T-helper 2 cell treated with Interferon-gamma antibody and Interleukin-4, amounts not matched to agents 5 μg/mL and 100 μg/mL, for 36 hours (primary cell): ENCODE results near the gene PTPRN2.

Experiments
- DNase-seq: peaks from one replicate; pipeline ENCODE4 v3.0.0; 2021; ENCODE audit warnings: low spot score
- H3K27ac Mint-ChIP-seq: one replicate; pipeline ENCODE4 v1.8.0; 2021; ENCODE audit warnings: mild to moderate bottlenecking, mixed read lengths
- H3K27me3 Mint-ChIP-seq: one replicate; pipeline ENCODE4 v1.8.0; 2021; ENCODE audit warnings: low read depth, mixed read lengths
- H3K36me3 Mint-ChIP-seq: one replicate; pipeline ENCODE4 v1.8.0; 2021; ENCODE audit warnings: low read depth, mixed read lengths
- H3K4me1 Mint-ChIP-seq: one replicate; pipeline ENCODE4 v1.8.0; 2021; ENCODE audit warnings: low read depth, mixed read lengths
- H3K4me3 Mint-ChIP-seq: one replicate; pipeline ENCODE4 v1.8.0; 2022; ENCODE audit warnings: mild to moderate bottlenecking, moderate library complexity, mixed read lengths
- H3K9me3 Mint-ChIP-seq: one replicate; pipeline ENCODE4 v1.8.0; 2021; ENCODE audit warnings: mixed read lengths

Gene PTPRN2

DNA sequence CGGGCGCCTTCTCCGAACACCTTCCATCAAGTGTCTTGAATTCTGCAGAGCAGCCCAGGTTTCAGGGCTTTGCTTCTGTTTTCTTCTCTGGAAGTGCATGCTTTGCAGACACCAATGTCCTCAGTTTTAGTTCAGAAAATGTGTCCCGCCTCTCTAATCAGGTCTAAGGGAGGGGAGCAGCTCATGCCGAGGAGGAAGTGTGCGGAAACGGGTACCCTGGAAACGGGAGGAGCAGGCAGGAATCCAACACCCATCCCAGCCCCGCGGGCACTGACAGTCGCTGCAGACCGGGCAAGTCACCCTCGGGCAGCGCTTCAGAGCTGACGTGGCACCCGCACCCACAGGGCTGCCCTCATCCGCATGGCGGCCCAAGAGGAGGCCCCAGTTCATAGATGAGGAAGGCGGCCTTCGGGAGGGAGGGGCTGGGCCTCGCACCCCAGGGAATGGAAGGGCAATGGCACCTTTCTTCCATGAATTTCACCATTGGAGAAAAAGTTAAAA lies 912.1 kb downstream of the PTPRN2 start:
- Mint-ChIP-seq H3K9me3 (no peaks in the 10 kb centered on the region), H3K27me3 (peaks cover 41% of the 10 kb centered on the region)

DNA sequence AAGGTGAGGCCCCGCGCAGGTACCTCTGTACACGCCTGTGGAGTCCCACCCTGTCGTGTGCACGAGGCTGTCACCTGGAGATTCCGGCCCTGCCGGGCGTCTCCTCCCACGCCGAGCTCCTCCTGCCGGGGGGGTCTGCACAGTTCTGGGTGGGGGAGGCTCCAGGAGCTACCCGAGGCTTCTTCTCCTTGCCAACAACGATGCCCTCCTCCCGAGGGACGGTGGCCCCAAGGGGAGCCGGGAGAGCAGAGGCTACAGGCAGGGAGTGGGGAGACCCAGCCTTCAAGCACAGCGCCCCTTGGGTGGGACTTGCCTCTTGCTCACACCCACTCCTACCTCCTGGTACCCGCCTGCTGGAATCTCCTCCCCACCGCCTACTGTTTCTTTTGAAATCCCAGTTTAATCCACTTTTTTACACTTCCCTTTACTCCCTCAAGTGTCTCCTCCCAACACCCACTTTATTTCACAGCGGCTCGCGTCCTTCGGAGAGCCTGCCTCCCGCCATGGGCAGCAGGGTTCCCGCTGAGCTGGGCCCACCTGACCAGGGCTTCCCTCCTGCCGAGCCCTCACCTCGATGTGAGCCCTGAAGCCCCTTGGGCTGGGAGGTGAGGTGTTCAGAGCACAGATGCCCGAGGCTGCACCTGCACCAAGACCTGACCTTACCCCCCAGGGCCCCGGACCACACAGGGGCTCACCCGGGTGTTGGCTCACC lies 912.8 kb downstream of the PTPRN2 start:
- DNase-seq: no peak
- H3K36me3 Mint-ChIP-seq: no peaks in the 10 kb centered on the region
- H3K27ac Mint-ChIP-seq: no peak overlapping the region
- peaks cover 39% of the 10 kb centered on the region for H3K27me3 Mint-ChIP-seq
- H3K4me1 Mint-ChIP-seq: no peaks in the 10 kb centered on the region
- no peak overlapping the region for H3K4me3 Mint-ChIP-seq
- no peaks in the 10 kb centered on the region for H3K9me3 Mint-ChIP-seq

More for the DNA sequence above, 912.1 kb downstream of the PTPRN2 start:
- Mint-ChIP-seq H3K36me3 (no peaks in the 10 kb centered on the region), H3K4me3 (no peak overlapping the region), H3K4me1 (no peaks in the 10 kb centered on the region), H3K27ac (no peak overlapping the region)
- DNase-seq: no peak

DNA sequence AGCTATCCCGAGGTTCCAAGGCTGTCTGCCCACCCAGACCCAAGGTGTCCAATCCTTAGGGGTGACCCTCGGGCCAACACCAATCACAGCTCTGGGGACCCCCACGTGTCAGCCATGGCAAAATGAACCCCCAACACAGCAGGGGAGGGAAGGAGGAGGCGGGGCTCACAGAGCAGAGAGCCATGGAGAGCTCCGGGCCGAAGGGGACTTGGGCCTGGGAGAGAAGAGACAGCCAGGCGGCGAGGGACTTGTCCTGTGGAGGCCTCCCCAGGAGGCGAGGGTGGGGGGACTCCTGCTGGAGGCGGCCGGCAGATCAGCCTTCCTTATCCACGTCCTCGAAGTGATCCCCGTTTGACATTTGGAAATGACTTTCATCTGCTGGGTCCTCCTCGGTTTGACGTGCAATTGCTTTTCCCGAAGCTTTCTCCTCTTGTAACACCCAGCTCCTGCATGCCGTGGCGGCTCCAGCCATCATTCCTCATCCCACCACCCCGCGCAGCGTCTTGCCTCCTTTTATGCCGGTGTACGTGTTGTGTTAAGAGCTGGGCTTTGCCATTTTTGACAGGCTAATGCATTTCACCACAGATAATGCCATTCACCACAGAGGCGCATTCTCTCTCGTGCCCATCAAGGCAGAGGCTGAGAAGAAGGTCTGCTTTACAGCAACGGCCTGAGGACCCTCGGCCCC lies 913.5 kb downstream of the PTPRN2 start:
- Mint-ChIP-seq H3K27ac (no peak overlapping the region), H3K27me3 (peaks cover 37% of the 10 kb centered on the region), H3K36me3 (no peaks in the 10 kb centered on the region), H3K9me3 (no peaks in the 10 kb centered on the region), H3K4me1 (no peaks in the 10 kb centered on the region), H3K4me3 (no peak overlapping the region)
- no peak for DNase-seq

DNA sequence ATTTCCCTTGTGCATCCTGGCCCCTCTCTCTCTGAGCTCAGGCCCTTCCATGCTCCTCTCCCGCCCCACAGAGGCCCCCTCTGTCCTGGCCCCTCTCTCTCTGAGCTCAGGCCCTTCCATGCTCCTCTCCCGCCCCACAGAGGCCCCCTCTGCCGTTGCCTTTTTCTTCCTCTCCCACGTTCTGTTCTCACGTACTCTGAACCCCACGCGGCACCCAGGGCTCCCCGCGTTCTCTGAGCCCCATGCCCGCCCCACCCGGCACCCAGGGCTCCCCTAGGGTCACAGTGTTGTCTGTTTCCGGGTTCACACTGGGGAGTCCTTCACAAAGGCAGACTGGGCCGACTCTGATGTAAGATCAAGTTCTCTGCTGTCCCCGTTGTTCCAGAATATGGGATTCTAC lies 914.0 kb downstream of the PTPRN2 start:
- H3K27me3 Mint-ChIP-seq: peaks cover 36% of the 10 kb centered on the region
- peaks cover 3% of the 10 kb centered on the region for H3K4me1 Mint-ChIP-seq
- DNase-seq: no peak
- H3K36me3 Mint-ChIP-seq: no peaks in the 10 kb centered on the region
- no peak overlapping the region for H3K4me3 Mint-ChIP-seq
- no peak overlapping the region for H3K27ac Mint-ChIP-seq
- H3K9me3 Mint-ChIP-seq: no peaks in the 10 kb centered on the region

DNA sequence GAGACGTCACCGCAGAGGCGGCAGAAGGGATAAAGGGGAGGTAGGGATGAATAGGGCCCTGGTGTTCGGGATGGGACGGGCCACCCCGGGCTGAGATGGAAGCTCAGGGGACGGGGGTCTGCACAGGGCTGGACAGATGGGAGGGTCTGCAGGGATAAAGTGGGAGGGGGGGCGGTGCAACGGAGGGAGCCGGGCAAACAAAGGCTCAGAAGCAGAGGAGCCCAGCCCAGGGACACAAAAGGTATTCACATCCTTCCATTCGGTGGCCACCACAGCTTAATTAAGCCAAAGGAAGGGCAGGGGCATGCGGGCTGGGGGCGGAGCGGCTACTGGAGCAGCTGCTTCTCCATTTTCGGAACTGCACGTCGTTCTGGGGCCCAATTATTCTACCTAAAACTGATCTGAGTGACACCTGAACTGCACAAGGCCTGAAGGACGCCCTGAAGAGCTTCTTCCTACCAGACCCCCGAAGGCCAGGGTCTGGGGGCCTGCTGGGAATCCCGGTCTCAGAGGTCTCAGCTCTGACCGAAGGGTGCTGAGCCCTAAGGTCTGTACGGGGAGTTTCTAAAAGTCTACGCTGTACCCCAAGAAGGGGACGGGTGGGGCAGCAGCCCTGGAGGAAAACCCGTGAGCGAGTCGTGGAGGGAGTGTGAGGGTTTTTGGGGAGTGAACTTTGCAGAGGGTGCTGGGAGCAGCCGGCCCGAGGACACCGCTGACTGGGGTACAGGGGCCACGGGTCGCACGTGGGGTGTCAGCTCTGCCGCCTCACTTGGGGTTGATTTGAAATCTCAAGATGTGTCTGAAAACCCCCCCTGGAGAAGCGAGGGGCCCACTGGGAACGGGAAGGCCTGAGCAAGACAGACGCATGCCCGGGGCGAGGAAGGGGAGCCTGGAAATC lies 916.0 kb downstream of the PTPRN2 start:
- no peaks in the 10 kb centered on the region for H3K36me3 Mint-ChIP-seq
- H3K27me3 Mint-ChIP-seq: peaks cover 25% of the 10 kb centered on the region
- no peak for DNase-seq
- no peak overlapping the region for H3K27ac Mint-ChIP-seq
- no peak overlapping the region for H3K4me3 Mint-ChIP-seq
- no peaks in the 10 kb centered on the region for H3K9me3 Mint-ChIP-seq
- H3K4me1 Mint-ChIP-seq: peaks cover 7% of the 10 kb centered on the region

DNA sequence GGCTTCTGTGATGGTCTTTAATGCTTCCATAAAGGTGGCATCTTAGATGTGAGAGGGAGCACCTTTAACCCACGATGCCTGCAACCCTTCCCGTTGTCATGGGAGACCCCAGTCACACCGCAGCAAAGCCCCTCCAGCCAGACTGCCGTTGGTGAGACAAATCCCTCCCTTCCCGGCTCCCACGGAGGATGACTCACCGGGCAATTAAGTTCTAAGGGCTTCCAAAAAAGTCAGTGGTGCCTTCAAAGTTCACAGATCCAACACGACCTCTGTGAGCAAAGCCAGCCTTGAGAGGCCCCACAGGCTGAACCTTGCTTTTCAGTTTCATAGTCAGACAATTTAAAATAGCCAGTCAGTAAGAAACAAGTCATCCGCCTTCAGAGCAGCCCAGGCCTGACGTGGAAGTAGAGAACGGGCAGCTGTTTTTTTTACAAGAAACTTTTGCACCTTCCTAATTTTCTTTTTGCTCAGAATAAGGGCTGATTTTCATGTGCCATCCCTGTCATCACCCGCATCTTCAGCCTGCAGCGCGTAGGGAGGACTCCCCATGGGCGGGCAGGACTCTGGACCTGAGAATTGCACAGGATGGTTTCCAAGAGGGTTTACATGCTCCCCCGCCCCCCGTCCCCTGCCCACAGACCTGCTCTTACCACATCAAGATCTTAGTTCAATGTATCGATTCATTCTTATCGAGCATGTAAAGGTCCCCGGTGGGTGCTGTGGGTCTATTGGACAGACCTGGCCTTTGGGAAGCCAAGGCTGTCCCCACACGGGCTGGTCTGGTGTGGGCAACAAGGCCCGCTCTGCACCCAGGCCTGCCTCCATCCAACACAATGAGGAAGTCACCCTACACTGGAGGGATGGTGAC lies 916.9 kb downstream of the PTPRN2 start:
- H3K27me3 Mint-ChIP-seq: peaks cover 23% of the 10 kb centered on the region
- no peak for DNase-seq
- no peaks in the 10 kb centered on the region for H3K9me3 Mint-ChIP-seq
- H3K27ac Mint-ChIP-seq: no peak overlapping the region
- no peak overlapping the region for H3K4me3 Mint-ChIP-seq
- peaks cover 7% of the 10 kb centered on the region for H3K4me1 Mint-ChIP-seq
- no peaks in the 10 kb centered on the region for H3K36me3 Mint-ChIP-seq

DNA sequence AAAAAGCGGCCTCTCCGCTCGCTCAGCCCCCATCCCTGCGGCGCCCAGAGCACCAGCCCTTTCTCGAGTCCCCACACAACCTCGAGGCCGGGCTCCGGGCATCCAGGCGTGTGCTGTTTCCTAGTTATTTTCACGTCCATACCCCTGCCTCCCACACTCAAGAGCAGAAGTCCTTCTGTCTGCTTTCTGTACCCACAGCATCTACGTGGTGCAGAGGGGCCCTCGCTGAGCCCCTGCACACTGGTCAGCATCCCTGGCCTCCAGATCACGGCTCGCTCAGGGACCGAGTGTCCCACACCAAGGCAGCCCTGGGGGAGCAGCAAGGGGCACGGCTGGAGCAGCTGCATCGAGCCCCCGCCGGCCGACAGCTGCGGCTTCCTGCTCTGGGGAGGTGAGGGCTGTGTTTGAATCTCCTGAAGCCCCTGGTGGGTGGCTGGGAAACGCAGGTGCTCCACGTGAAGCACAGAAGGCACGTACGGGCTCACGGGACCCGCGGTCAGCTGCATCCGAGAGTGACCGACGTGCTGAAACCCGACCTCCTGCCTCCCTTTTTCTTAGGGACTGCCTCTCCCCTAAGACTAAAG lies 917.8 kb downstream of the PTPRN2 start:
- peaks cover 7% of the 10 kb centered on the region for H3K4me1 Mint-ChIP-seq
- H3K27me3 Mint-ChIP-seq: peaks cover 21% of the 10 kb centered on the region
- DNase-seq: no peak

DNA sequence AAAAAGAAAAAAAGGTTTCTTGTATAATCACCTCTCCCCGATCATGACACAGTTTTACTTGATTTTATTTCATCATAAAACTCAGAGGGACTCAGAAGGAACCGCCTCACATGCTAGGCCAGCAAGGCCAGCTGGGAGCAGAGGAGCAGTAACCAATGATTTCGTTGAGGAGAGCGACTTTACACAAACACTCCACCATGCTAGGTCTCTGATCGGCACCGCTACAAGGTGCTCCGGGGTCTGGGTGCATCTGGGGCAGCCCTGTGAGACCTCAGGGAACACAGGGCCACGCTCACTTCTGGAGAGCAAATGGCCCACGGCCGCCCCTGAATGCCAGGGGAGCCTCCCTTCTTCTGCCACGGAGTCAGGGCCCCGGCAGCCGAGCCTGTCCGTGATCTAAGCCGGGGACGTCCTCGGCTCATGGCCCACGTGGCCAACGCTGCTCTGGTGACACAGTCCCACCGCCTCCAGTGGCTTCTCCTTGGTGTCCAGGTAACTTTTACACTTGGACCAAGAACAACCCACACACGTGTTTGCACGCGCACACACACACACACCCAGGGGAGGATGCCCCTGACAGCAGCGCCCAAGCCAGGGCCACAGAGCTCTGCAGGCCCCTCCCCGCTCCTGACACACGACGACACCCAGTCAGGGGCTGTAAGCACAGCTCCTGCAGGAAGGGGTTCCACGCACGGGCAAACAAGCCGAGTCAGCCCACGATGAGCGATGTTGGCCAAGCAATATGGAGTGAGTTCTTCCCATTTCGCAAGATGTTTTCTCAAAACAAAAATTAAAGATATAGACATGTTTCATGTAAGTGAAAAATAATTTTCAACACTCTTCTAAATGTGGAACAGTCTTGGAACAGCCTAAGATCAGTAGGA lies 918.5 kb downstream of the PTPRN2 start:
- Mint-ChIP-seq H3K27ac (no peak overlapping the region), H3K9me3 (no peaks in the 10 kb centered on the region), H3K4me3 (no peak overlapping the region), H3K27me3 (peaks cover 21% of the 10 kb centered on the region), H3K36me3 (no peaks in the 10 kb centered on the region), H3K4me1 (peaks cover 7% of the 10 kb centered on the region)
- DNase-seq: no peak

More for the DNA sequence above, 917.8 kb downstream of the PTPRN2 start:
- no peaks in the 10 kb centered on the region for H3K36me3 Mint-ChIP-seq
- H3K27ac Mint-ChIP-seq: no peak overlapping the region
- no peaks in the 10 kb centered on the region for H3K9me3 Mint-ChIP-seq
- H3K4me3 Mint-ChIP-seq: no peak overlapping the region

DNA sequence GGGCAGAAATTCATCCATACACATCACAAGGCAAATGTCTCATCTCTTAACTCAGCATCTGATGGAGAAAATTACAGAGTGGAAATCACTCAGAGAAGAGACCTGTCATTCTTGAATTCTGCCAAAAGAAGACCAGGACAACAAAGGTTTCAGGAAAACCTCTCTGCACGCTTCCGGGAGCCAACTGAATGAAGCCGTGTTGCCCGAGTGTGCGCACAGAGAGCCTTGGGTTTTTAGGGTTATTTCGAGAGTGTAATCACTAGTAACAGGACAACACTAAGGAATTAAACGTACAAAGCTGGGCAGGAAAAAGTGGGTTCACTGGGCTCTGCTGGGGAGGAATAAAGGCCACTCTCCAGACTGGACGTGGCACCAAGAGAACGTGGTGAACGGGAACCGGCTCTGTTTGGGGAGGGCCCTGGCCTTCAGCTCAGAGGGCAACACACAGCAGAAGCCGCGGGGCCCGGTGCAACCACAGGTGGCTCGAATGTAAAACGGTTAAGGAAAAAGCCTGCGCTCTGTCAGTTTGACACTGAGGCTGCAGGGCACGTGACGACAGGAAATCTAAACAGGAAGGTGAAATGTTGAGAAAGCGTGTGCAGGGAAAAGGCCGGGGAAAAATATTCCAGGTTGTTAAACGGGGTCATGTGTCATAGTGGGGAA lies 919.3 kb downstream of the PTPRN2 start:
- Mint-ChIP-seq H3K36me3 (no peaks in the 10 kb centered on the region), H3K4me1 (peaks cover 7% of the 10 kb centered on the region), H3K4me3 (no peak overlapping the region), H3K9me3 (no peaks in the 10 kb centered on the region), H3K27me3 (peaks cover 21% of the 10 kb centered on the region), H3K27ac (no peak overlapping the region)
- DNase-seq: no peak

DNA sequence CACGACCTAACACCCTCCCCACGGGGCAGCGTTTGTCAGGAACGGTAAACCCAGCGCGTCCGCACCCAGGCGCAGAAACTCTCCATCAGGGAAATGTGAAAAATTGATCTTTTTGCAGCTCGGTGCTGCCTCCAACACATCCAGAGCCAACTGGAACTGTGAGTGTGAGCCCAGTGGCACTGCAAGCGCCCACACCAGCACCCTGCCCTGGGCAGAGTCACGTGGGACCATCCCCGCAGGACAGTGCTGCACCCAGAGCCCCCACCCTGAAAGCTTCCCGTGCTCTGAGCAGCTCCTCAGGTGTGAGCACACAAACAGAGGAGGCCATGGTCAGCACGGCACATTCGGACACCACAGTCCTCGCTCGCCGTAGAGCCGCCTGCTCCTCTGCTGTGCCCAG lies 919.9 kb downstream of the PTPRN2 start:
- no peak overlapping the region for H3K27ac Mint-ChIP-seq
- H3K4me3 Mint-ChIP-seq: no peak overlapping the region

DNA sequence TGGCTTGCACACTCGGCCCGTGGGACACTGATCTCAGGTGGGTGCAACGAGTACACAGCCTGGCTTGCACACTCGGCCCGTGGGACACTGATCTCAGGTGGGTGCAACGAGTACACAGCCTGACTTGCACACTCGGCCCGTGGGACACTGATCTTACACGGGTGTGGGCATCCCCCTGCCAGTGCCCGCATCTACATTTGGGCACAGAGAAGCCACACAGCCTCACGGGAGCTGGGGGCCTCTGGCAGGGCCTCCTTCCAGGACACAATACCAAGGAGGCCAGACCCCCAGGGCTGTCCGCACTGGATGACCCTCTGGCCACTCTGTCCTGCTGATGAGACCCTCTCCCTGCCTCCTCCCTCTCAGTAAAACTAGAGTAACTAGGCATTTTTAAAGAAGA lies 920.4 kb downstream of the PTPRN2 start:
- Mint-ChIP-seq H3K4me1 (peaks cover 7% of the 10 kb centered on the region), H3K27me3 (peaks cover 21% of the 10 kb centered on the region), H3K27ac (no peak overlapping the region)

More for the DNA sequence above, 919.9 kb downstream of the PTPRN2 start:
- no peak for DNase-seq
- peaks cover 7% of the 10 kb centered on the region for H3K4me1 Mint-ChIP-seq
- H3K27me3 Mint-ChIP-seq: peaks cover 21% of the 10 kb centered on the region
- H3K36me3 Mint-ChIP-seq: no peaks in the 10 kb centered on the region
- no peaks in the 10 kb centered on the region for H3K9me3 Mint-ChIP-seq

DNA sequence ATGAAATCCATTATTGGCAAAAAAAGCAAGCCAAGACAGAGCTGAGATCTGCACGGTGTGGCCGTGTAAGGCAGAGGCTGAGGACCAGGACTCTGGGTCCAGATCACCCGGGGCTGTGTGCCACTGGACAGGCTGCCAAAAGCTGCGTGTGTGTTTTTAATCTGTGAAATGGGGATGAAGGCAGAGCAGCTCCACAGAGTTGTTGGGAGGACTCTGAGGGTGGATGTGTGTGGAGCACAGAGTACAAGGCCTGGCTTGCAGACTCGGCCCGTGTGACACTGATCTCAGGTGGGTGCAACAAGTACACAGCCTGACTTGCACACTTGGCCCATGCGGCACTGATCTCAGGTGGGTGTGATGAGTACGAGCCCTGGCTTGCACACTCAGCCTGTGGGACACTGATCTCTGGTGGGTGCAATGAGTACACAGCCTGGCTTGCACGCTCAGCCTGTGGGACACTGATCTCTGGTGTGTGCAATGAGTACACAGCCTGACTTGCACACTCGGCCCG lies 921.0 kb downstream of the PTPRN2 start:
- H3K4me1 Mint-ChIP-seq: peaks cover 7% of the 10 kb centered on the region
- H3K27ac Mint-ChIP-seq: no peak overlapping the region
- no peak overlapping the region for H3K4me3 Mint-ChIP-seq
- H3K9me3 Mint-ChIP-seq: no peaks in the 10 kb centered on the region
- DNase-seq: no peak
- H3K27me3 Mint-ChIP-seq: peaks cover 21% of the 10 kb centered on the region
- no peaks in the 10 kb centered on the region for H3K36me3 Mint-ChIP-seq

More for the DNA sequence above, 920.4 kb downstream of the PTPRN2 start:
- no peak for DNase-seq
- Mint-ChIP-seq H3K9me3 (no peaks in the 10 kb centered on the region), H3K4me3 (no peak overlapping the region), H3K36me3 (no peaks in the 10 kb centered on the region)
